Measurements from ENCODE around the gene TYK2.

The TYK2 gene

GRCh38 chr19:10398819-10399218, 18.4 kb upstream of the TYK2 start:
- Histone ChIP-seq H3K36me3 (ENCODE audit: insufficient read depth) (no peaks in the 10 kb centered on the region; the same call in 1 of the 2 replicates), H3K9ac (no peak overlapping the region), H3K4me2 (no peak overlapping the region), H3K4me3 (IDR thresholded peaks at IDR 0.05; ENCODE audit: insufficient read depth, low read depth, low read length) (no peak overlapping the region), H3K4me1 (ENCODE audit: low read depth, poor library complexity, severe bottlenecking) (peaks cover 22% of the 10 kb centered on the region), H2AFZ (ENCODE audit: low read depth) (no peak overlapping the region), H3K27ac (no peak overlapping the region), H3K79me2 (ENCODE audit: insufficient read depth, low read depth) (peaks cover 56% of the 10 kb centered on the region), H4K20me1 (ENCODE audit: insufficient read depth) (no peaks in the 10 kb centered on the region), H3K27me3 (ENCODE audit: insufficient read depth, low read depth) (no peaks in the 10 kb centered on the region)
- no peak for TF ChIP-seq CTCF (conservative IDR thresholded peaks at IDR 0.05; ENCODE audit: low read depth, low read length)

GRCh38 chr19:10395917-10396316, 15.5 kb upstream of the TYK2 start:
- H3K9ac ChIP-seq = no peak overlapping the region
- H3K36me3 ChIP-seq (ENCODE audit: insufficient read depth) = no peaks in the 10 kb centered on the region; the same call in 1 of the 2 replicates
- no peak overlapping the region for H3K4me3 ChIP-seq (IDR thresholded peaks at IDR 0.05; ENCODE audit: insufficient read depth, low read depth, low read length)
- H2AFZ ChIP-seq (ENCODE audit: low read depth) = no peak overlapping the region
- no peak overlapping the region for H3K4me2 ChIP-seq
- no peaks in the 10 kb centered on the region for H3K27me3 ChIP-seq (ENCODE audit: insufficient read depth, low read depth)
- no peak for TF ChIP-seq CTCF (conservative IDR thresholded peaks at IDR 0.05; ENCODE audit: low read depth, low read length)
- H3K27ac ChIP-seq = no peak overlapping the region
- H3K79me2 ChIP-seq (ENCODE audit: insufficient read depth, low read depth) = peaks cover 33% of the 10 kb centered on the region
- peaks cover 8% of the 10 kb centered on the region for H3K4me1 ChIP-seq (ENCODE audit: low read depth, poor library complexity, severe bottlenecking)
- H4K20me1 ChIP-seq (ENCODE audit: insufficient read depth) = no peaks in the 10 kb centered on the region

- Histone ChIP-seq H3K27ac (no peak overlapping the region), H3K4me1 (ENCODE audit: low read depth, poor library complexity, severe bottlenecking) (peaks cover 4% of the 10 kb centered on the region), H3K4me3 (IDR thresholded peaks at IDR 0.05; ENCODE audit: insufficient read depth, low read depth, low read length) (no peak overlapping the region), H4K20me1 (ENCODE audit: insufficient read depth) (no peaks in the 10 kb centered on the region), H3K9ac (no peak overlapping the region), H3K27me3 (ENCODE audit: insufficient read depth, low read depth) (no peaks in the 10 kb centered on the region), H3K79me2 (ENCODE audit: insufficient read depth, low read depth) (peaks cover 28% of the 10 kb centered on the region), H2AFZ (ENCODE audit: low read depth) (no peak overlapping the region), H3K36me3 (ENCODE audit: insufficient read depth) (no peaks in the 10 kb centered on the region; the same call in 1 of the 2 replicates), H3K4me2 (no peak overlapping the region)
- TF ChIP-seq CTCF (conservative IDR thresholded peaks at IDR 0.05; ENCODE audit: low read depth, low read length) = no peak
These were observed 15.1 kb upstream of the TYK2 start for GRCh38 chr19:10395436-10395835.

- Histone ChIP-seq H2AFZ (ENCODE audit: low read depth) (no peak overlapping the region), H3K27ac (no peak overlapping the region), H3K27me3 (ENCODE audit: insufficient read depth, low read depth) (no peaks in the 10 kb centered on the region), H4K20me1 (ENCODE audit: insufficient read depth) (no peaks in the 10 kb centered on the region), H3K36me3 (ENCODE audit: insufficient read depth) (no peaks in the 10 kb centered on the region; the same call in 1 of the 2 replicates), H3K4me3 (IDR thresholded peaks at IDR 0.05; ENCODE audit: insufficient read depth, low read depth, low read length) (no peak overlapping the region), H3K79me2 (ENCODE audit: insufficient read depth, low read depth) (peaks cover 24% of the 10 kb centered on the region), H3K9ac (no peak overlapping the region), H3K4me2 (no peak overlapping the region), H3K4me1 (ENCODE audit: low read depth, poor library complexity, severe bottlenecking) (no peaks in the 10 kb centered on the region)
- no peak for TF ChIP-seq CTCF (conservative IDR thresholded peaks at IDR 0.05; ENCODE audit: low read depth, low read length)
These were observed 14.6 kb upstream of the TYK2 start for GRCh38 chr19:10395003-10395402.

Measured in KMS-11 (cell line).